Limb (tissue), 2 donors: ENCODE results near the gene ASAH2.
"Not testable (repeated sequence)": the region's sequence is repeated elsewhere in the genome, so short reads cannot be mapped to it uniquely, and the experiment has no call there.

Experiments used
- DNase-seq, 2 donors: peaks; one replicate each; pipeline ENCODE4 v3.0.0-alpha.2; 2016; ENCODE audit errors: extremely low spot score in 2 of 2

Gene ASAH2

DNA sequence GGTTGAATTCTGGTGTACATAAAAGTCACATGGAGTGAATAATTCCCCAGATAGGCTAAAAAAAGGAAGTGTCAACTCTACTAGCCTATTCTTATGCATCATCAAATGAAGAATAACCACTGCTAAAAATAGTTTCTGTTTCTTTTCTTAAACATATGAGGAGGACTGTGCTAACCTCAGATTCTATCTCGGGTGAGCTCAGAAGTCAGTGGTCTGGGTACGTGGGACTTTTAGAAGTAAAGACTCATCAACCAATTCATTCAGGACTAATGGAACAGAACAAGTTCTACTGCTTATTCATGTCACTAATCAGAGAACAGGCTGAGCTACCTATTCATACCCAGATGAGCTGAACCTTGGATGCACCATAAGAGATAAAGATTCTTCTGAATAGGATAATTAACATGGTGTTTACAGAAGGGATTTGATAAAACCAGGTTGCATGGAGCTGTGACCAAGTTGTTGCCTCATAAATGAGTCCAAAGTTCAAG, 9.5 kb upstream of the ASAH2 start:
- no peak for DNase-seq

DNA sequence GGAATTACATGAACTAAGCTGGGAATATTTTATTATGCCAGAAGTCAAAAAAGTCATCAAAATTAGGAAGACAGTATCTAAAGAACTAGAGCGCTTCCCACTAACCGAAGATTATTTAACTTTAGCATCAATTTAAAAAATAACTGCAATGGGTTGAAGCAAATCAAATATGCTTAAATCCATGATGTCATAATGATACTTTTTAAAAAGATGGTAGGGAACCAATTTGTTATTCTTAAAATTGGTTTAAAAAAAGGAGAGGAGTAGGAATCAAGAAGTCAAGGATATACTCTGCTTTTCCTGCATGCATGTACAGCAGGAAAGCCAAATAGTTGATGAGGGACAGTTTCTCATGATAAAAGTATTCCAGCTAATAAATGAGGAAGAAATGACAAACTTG, 3.2 kb upstream of the ASAH2 start:
- DNase-seq, result no peak

DNA sequence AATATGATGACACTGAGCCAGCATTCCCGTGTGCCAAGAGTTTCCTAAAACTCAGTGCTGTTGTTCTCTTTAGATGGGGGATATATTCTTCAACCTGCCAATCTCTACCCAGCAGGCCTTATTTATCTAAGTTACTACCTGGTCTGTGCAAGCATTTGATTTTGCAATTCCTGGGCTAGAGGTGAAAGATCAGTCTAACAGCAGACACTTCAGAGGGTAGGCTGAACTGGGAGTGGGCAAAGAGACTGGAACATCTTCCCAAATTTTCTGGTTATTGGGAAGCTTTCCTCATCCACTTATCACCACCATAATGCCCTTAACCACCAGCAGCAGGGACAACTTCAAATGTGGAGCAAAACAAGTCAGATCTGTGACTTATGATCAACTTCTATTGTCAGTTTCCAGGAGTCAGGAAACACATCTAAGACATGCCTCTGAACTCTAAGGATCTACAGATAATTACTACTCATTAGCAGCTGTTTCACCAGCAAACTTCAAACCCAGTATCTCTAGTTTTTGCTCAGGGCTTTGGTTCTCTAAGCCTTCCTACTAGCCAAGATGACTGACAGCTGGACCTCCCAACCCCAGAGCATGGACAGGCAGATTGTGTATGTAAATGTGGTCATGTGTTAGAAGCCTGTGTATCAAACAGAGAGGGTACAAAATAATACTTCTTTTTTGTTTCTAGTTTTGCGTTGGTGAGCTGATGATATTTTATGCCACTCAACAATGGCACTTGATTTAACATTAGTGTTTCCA, 1.0 kb downstream of the ASAH2 start:
- DNase-seq, result no peak

DNA sequence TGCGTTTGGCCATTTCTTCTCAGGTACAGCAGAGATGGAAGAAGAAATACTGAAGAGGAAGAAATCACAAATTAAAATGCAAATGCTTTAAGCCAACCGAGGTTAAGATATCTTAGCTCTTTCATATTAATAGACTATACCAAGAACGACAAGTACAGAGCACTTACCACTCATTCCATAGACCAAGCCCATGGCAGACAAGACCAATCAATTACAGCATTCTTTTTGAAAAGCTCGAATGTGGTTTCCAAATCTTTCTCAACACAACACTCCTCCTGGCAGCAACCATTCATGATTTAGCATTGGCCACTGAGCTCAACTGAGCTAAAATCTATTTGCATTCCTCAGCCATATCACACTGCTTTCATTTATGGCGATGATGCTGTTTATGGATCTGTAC, 2.7 kb downstream of the ASAH2 start:
- DNase-seq, result no peak

DNA sequence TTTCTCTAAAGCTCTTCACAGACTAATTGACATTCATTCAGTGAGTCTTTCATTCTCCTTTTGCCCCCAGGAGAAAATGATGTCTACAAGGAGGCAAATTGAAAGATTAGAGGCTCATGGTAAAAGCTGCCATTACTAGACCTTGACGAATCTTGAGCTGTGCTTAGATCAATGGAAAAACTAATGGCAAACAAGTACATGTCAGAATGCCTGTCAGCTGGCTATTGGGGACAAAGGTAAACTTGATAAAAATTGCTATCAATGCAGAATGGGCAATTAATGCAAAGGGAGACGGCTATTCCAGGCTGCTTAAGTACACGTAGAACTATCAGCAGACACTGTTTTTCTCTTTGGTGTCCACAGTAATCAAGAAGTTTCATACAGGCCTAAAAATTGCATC, 3.3 kb downstream of the ASAH2 start:
- no peak for DNase-seq

DNA sequence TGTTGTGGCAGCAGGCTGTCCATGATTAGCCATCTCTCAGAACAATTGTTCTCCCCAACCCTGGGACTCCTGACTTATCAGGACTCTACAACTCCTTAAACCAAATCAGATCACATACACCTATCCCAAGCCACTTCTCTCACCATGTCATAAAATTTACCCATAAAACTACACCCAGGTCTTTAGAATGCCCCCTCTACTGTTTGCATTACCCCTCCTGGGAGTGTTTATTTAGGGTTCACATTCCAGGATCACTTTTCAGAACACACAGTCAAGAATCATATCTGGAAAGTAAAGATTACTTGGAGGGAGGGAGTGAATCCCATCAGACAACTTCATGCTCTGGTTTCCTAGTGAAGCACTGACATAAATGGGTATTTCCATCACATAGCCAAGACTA, 7.1 kb downstream of the ASAH2 start:
- DNase-seq, result no peak

DNA sequence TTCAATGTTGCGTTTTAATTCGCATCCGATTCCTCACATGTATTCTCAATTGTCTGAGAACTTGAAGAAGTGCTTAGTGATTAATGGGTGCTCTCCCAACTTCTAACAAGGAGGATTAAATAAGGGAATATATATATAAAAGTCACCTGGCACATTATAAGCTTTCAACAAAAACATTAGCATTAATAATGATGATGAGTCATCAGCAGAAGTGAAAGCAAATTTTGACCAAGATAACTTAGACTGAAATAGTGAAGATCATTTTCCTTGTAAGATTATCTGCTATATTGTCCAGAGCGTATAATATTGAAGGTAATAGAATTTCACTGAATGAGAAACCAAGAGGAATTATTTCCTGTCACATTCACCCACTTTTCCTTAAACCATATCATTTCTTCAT, 8.5 kb downstream of the ASAH2 start:
- DNase-seq, result no peak

DNA sequence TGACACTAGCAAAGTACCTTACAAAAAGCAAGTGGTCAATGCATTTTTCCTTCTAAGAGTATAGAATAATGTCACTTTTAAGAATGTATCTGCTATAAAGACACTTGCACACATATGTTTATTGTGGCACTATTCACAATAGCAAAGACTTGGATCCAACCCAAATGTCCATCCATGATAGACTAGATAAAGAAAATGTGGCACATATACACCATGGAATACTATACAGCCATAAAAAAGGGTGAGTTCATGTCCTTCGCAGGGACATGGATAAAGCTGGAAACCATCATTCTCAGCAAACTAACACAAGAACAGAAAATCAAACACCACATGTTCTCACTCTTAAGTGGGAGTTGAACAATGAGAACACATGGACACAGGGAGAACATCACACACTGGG, 9.8 kb downstream of the ASAH2 start:
- DNase-seq, result not testable (repeated sequence)

DNA sequence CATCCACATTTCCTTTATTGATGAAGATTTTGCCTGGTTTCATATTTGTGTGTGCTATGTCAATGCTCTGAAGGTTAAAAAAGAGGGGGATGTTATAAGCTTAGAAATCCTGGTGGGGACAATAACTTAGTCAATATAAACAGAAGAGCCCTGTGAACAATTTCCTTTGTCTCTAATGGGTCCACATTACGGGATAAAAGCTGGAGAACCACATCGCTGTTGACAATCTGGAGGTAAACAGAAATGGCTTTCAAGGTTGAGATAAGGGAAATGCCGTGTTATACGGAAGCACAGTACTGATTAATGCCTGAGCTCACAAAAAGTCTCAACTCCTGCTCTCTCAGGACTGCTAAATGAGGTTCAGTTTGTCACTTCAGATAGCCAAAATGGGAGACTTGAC, 16.8 kb downstream of the ASAH2 start:
- DNase-seq, result no peak

DNA sequence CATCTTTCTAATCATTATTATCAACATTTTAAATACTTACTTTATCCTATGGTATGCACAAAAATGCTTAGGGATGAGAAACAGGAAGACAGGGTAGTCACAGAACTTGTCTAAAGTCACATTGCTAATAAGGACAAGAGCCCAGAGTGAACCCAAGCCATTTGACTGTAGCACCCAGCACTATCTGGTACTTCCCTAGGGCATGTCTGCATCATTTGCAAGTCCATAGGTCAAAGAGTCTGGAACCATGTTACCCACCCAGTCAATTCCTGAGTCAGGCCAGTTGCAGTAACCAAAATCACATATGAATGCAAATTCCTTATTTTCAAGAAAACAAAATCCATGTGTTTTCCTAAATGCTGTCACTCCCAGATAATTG, 19.1 kb downstream of the ASAH2 start:
- no peak for DNase-seq

DNA sequence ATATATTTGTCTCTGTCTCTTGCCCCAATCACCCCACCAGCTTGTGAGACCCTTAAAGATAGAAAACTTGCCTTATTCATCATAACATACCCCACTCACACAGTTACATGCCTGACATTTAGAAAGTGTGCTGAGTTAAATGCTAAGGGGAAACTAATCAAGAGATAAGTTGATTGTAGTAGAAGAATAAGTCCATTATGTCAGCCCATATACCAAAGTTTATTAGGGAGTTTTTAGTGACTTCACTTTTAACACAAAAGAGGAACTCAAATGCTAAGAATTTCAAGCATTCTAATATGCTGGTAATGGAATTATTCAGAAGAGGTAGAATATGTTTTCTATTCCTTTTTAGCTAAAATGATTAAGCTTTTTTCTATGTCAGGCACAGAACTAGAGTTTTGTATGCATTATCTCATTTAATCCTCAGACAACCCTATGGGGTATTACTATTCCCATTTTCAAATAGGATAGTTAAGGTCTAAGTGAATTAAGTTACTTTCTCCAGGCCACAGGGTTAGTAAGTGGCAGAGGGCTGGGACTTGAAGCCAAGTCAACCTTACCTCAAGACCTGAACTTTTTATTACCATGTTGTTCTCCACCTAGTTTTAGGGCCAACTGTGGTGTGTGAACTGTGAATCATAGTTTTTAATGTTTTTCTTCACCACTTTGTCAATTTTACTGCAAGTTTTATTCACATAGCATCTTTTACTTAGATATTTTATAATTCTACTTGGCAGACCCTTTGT, 19.6 kb downstream of the ASAH2 start:
- no peak for DNase-seq

DNA sequence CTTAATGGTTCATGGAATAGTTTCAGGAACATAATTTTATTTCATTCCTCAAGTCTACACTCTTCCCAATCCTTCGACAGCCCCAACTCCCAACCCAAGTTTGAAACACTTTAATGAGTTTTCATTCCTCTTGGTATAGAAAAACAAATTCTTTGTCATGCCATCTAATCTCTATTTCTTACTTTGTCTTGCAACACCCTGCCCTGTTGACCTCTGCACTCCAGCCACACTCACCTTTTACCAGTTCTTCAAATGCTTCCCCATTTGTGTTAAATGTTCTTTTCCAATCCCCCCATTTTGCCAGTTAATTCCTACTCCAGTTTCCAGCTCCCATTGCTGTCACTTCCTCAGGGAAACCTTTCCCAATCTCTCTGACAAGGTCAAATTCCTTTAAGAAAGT, 21.9 kb downstream of the ASAH2 start:
- no peak for DNase-seq

DNA sequence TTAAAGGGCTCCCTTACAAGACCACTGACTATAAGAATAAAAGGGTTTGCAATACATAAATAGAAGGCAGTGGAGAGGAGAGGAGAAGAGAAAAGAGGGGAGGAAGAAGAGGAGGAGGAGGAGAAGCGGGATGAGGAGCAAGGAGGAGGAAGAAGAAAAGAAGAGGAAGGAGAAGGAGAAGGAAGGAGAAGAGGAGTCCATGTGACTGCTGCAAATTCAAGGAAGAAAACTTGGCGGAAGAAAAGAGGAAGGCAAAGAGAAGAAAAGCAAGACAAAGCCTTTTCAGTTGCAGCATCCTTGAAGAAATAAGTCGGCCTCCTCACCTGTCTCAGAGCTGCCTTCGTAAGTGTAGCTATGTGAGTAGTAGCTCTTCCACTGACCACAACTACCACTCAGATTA, 22.6 kb downstream of the ASAH2 start:
- DNase-seq, result no peak

DNA sequence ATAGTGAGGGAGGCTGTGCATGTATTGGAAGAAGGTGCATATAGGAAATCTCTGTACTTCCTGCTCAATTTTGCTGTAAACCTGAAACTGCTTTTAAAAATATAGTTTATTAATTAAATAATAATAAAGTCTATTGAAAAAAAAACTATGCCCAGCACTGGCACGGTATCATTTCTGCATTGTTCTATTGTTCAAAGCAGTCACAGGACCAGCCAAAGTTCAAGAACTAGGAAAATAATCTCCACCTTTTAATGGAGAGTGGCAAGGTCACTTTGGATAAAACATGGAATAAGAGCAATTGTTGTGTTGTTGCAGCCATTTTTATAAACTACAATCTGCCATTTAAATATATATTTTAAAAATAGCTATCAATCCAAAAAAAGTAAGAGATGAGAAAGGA, 24.7 kb downstream of the ASAH2 start:
- DNase-seq, result no peak

DNA sequence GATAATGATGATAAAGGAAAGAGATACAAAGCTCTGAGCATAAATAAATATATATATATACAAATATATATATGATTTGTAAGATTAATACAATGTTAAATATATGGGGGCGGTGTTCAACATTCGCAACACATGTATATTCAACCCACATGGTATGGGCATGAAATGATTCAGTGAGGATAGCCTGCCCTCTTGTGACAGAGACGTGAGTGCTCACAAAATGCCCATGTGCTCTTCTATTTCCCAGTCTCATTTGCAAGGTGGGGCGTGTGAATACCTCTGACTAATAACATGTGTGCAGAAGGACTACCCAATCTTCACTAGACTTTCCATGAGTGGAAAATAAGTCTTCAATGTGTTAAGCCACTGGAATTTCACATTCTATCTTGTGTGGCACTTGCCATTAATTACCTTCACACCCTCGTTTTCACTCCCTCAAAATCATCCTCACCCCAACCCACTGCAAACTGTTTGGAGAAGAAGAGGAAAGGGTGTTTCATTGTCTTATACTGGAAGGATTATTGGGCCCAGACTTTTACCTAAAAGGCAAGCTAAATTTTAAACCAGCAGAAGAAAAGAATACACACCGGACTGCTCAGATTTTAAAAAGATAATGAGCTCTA, 26.9 kb downstream of the ASAH2 start:
- no peak for DNase-seq

DNA sequence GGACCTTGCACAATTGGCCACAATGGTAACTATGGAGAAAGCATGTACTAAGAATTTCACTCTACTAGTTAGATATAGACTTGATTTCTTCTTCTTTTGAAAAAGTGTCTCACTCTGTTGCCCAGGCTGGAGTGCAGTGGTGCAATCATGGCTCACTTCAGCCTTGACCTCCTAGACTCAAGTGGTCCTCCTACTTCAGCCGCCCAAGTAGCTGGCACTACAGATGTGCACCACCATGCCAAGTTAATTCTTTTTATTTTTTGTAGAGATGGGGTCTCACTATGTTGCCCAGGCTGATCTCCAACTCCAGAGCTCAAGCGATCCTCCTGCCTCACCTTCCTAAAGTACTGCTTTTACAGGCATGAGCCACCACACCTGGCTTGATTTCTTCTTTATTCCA, 29.1 kb downstream of the ASAH2 start:
- DNase-seq, result no peak

DNA sequence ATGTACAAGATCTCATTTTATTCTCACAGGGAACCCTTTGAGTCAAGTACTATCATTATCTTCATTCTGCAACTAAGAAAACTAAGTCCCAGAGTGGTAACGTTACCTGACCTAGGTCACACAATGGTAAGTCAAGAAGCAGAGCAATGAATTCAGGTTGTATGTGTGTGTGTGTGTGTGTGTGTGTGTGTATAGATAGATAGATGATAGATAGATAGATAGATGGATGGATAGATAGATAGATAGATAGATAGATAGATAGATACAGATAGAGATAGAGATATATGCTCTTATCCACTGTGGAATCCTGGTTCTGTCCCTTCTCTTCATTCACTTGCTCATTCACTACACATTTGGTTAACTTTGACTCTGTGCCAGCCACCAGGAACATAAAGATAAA, 29.8 kb downstream of the ASAH2 start:
- no peak for DNase-seq

DNA sequence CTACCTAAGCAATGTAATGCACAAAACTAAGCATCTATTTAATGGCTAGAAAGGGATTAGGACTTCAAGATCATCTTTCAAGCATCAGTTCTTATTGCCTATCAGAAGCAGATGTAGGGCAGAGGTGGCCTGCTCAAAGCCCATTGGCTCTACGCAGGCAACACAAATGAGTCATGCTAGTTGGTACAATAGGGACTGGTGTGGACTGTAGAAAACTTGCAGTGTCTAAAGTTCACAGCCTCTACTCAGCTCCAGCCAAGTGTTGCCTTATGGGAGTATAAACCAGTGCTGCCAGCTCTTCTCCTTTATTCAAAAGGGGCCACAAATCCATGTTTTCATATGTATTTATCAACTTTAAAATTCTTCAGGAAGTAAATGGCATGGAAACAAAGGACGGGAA, 31.7 kb downstream of the ASAH2 start:
- DNase-seq, result no peak

DNA sequence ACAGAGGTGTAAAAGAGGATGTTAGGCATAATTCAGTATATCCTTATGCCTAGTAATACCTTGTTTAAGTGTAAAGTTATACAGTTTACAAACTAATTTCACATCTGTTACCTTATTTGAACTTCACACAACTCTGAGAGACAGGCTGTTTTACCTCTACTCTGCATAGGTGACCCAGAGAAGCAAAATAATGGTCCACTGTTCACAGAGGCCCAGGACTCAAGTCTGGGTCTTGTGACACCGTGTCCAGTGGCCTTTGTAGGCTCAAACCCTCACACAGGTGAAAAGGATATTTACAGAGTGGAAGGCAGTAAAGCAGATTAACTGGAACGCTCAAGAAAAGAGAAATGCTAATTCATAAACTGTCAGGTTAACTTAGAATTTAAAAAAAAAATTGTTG, 32.1 kb downstream of the ASAH2 start:
- no peak for DNase-seq

DNA sequence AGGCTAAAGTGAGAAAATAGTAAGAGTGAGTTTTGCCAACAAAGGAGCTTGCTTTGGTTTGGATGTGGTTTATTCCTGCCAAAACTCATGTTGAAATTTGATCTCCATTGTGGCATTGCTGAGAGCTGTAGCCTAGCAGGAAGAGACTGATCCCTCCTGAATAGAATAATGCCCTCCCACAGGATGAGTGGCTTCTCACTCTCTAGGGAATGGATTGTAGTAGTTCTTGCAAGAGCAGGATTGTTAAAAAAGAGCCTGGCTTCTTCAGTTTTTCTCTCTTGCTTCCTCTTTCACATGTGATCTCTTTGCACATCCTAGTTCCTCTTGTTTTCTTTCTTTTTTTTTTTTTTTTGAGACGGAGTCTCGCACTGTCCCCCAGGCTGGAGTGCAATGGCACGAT, 34.4 kb downstream of the ASAH2 start:
- DNase-seq, result no peak

DNA sequence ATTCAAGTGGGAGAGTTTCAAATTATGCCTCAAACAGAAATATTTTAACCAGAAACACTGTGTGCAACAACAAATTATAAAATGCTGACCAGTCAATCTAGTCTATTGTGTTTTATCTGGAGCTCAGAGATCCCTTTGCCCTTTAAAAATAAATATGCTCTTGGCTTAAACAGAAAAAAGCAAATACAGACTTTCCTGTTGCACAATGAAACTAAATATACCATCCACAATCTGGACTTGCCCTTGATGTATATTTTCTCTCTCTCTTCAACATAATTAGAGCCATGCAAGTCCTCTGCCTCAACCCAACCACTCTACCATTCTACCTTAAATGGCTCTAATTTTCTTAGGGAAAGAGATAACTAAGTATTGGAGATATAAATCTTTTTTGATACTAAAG, 34.9 kb downstream of the ASAH2 start:
- no peak for DNase-seq

DNA sequence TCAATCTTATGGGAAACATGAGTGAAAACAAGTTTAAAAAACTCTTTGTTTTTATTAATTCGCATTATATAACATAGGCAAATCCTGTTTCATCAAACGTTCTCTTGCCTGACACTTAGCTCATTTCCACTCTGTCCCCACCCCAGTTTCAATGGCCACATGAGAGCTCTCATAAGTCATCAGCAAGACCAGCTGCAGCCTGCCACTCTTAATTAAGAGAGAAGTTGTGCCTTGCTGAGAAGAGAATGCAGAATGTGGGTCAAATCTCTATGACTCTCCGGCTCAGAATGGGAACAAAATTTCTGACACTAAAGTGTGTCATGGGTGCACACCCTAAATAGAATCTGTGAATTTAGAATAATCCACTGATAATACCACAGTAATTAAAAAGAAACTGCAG, 39.6 kb downstream of the ASAH2 start:
- DNase-seq, result no peak

DNA sequence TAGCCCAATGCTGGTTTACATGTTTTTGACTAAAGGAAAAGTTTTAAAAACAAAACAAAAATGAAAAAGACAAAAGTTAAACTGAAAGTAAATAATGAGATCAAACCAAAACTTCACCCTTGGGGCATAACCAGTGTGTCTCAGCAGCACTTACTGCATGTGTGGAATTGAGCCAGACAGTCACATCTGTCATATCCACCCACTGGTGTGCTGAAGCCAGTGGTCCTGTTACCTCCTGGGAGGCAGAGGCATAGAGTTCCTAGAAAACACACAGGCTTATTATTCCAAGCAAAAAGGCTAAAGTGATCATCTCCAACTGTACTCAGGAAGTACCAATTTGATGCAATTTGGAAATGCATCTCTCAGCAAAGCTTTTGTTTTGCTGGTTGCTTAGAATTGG, 40.4 kb downstream of the ASAH2 start:
- DNase-seq, result no peak
